GM18519 (cell line): ENCODE data around the gene OPCML.

Source experiments
- ATAC-seq: cut with Tn5 transposase; IDR thresholded peaks from one replicate; pipeline ENCODE4 v1.9.1; 2021; ENCODE audit warnings: mild to moderate bottlenecking, moderate library complexity; ENCODE audit not compliant: unreplicated experiment, low FRiP score

Gene OPCML

GRCh38 chr11:132913886-132914285, 618.4 kb downstream of the OPCML start:
- no peak for ATAC-seq

- ATAC-seq, result no peak
Measured at GRCh38 chr11:132913295-132913694, 619.0 kb downstream of the OPCML start.

GRCh38 chr11:132911186-132911585, 621.1 kb downstream of the OPCML start:
- ATAC-seq, result no peak

GRCh38 chr11:132910011-132910760, 622.1 kb downstream of the OPCML start:
- no peak for ATAC-seq

GRCh38 chr11:132909021-132909606, 623.2 kb downstream of the OPCML start:
- no peak for ATAC-seq

- ATAC-seq, result no peak
Measured at GRCh38 chr11:132908414-132908810, 623.9 kb downstream of the OPCML start.

GRCh38 chr11:132907651-132908413, 624.5 kb downstream of the OPCML start:
- no peak for ATAC-seq

GRCh38 chr11:132904607-132905006, 627.7 kb downstream of the OPCML start:
- ATAC-seq, result no peak

GRCh38 chr11:132904091-132904490, 628.2 kb downstream of the OPCML start:
- no peak for ATAC-seq

GRCh38 chr11:132901638-132902471, 630.4 kb downstream of the OPCML start:
- no peak for ATAC-seq

GRCh38 chr11:132898676-132899075, 633.6 kb downstream of the OPCML start:
- ATAC-seq, result no peak

- ATAC-seq, result no peak
Measured at GRCh38 chr11:132898021-132898420, 634.3 kb downstream of the OPCML start.

- ATAC-seq, result no peak
Measured at GRCh38 chr11:132895340-132895739, 637.0 kb downstream of the OPCML start.

- no peak for ATAC-seq
Measured at GRCh38 chr11:132894606-132895005, 637.7 kb downstream of the OPCML start.

- ATAC-seq, result no peak
Measured at GRCh38 chr11:132892876-132893275, 639.4 kb downstream of the OPCML start.

GRCh38 chr11:132888226-132888625, 644.1 kb downstream of the OPCML start:
- ATAC-seq, result no peak

- ATAC-seq, result no peak
Measured at GRCh38 chr11:132886335-132886734, 646.0 kb downstream of the OPCML start.

- no peak for ATAC-seq
Measured at GRCh38 chr11:132883241-132883640, 649.1 kb downstream of the OPCML start.

- no peak for ATAC-seq
Measured at GRCh38 chr11:132881622-132882021, 650.7 kb downstream of the OPCML start.

GRCh38 chr11:132878111-132878510, 654.2 kb downstream of the OPCML start:
- no peak for ATAC-seq

- no peak for ATAC-seq
Measured at GRCh38 chr11:132876705-132877104, 655.6 kb downstream of the OPCML start.
